ENCODE measurements around the gene AFAP1L2. TPM values are rescaled to one million over a fixed set of nuclear protein-coding genes. Genes with fewer than 3 reads are reported as not detected.
A peak's percentile ranks its signal among the peaks of the same experiment; 100 is the strongest.

Gene AFAP1L2
- total RNA-seq, 2 donors from 2014 or later = 4.5 to 7.9 TPM

DNA sequence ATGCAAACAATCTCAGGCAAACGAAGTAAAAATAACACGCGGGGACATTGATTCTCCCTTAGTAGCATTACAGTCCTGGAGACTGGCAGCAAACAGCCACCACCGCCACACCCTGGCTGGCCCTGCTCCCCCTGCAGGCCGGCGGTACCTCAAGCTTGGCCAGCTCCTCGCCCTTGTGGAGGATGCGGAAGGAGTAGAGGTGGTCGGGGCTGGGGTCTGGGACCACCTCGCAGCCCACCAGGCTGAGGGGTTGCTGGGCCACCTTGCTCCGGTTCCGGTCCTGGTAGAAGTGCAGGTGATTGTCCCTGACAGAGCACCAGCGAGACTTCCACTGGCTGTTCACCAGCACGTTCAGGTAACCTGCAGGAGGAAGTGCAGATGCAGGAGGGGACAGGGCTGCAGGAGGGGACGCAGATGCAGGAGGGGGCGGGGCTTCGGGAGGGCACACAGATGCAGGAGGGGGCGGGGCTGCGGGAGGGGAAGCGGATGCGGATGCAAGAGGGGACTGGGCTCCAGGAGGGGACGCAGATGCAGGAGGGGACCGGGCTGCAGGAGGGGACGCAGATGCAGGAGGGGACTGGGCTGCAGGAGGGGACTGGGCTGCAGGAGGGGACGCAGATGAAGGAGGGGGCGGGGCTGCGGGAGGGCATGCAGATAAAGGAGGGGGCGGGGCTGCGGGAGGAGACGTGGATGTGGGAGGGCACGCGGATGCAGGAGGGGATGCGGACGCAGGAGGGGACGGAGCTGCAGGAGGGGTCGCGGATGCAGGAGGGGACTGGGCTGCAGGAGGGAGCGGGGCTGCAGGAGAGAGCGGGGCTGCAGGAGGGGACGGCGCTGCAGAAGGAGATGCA is 99.5 kb downstream of the AFAP1L2 start:
- peak; percentile 81 for DNase-seq (ENCODE audit: low spot score)
- intact Hi-C loops (cut with DNase I) = loop anchor here (10.0 kb wide), 1 partner anchor 130 kb away; no protein-coding TSS in a partner anchor

DNA sequence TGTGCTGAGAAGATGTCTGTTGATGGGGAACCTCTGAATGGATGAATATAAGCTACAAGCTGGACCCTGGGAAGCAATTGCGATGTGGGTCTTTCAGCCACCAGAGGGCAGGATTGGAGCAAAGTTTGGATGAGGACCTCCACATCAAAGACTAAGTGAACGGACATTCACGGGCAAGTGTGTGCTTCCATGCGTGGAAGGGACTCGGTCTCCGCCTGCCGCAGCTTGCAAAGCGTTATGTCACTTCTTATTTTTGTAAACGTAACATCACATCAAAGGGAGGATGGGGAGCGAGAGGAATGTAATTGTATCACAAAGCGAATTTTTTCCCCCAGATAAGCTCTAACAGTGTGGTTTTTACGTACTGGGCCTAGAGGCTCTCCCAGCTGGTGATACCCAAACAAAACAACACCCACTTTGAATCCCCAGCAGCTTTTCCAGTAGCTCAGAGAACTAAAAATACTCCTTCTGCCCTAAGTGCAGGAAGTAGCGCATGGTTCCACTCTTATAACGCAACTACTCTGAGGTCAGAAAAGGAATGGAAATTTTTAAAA is 100.2 kb downstream of the AFAP1L2 start:
- intact Hi-C loops (cut with DNase I) = loop anchor here (10.0 kb wide), 1 partner anchor 131 kb away; no protein-coding TSS in a partner anchor
- peak; percentile 89 for DNase-seq (ENCODE audit: low spot score)

DNA sequence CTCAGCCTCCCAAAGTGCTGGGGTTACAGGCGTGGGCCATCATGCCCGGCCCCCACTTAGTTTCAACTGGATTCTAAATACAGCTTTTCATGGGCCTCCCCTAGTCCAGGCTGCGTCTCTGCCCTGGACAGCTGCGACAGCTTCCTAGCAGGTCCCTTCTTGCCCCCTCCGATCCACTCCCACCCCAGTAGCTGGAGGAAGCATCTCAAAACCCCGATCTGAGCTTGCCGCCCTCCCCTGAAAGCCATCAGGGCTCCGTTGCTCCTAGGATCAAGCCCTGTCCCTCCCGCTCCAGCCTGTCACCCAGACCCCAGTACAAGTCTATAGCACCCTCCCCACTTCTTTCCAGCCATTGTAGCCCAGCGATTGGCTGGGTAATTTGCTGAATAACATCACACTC is 100.7 kb downstream of the AFAP1L2 start:
- DNase-seq (ENCODE audit: low spot score) = peak; percentile 54
- intact Hi-C loops (cut with DNase I) = loop anchor here (10.0 kb wide), 1 partner anchor 131 kb away; no protein-coding TSS in a partner anchor

DNA sequence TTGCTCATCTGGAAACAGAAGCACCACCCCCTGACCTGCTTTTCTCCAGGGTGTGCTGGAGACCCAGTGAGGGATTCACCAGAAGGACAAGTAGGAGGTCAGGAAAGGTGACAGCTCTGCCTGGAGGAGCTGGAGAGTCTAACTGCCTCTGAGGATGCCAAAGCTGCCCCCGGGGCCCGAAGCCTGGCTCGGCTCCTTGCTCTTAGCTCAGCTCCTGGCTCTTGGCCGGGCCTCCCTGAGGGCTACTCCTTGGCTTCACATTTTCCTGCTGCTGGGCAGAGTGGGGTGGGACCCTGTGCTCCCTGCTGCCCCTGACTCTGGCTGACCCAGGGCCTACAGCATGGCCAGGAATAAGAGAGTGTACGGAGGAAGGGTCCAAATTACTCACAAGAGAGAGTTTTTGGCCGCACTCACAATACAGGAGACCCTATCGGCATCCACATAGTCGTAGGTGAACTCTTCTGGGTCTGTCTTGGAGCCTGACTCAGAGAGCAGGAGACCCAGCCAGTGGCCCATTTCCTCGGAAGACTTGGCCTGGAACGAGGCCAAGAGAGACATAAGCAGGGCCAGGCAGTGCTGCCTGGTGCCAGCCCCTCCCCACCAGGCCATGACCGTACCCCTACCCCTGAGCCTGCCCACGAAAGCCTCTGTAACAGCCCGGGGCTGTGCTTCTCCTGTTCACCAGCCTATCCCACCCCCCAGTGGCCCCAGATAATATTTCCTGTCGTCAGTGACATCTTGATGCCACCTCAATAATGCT is 102.2 kb downstream of the AFAP1L2 start:
- intact Hi-C loops (cut with DNase I) = loop anchor here (10.0 kb wide), 1 partner anchor 133 kb away; no protein-coding TSS in a partner anchor
- peak; percentile 76 for DNase-seq (ENCODE audit: low spot score)

DNA sequence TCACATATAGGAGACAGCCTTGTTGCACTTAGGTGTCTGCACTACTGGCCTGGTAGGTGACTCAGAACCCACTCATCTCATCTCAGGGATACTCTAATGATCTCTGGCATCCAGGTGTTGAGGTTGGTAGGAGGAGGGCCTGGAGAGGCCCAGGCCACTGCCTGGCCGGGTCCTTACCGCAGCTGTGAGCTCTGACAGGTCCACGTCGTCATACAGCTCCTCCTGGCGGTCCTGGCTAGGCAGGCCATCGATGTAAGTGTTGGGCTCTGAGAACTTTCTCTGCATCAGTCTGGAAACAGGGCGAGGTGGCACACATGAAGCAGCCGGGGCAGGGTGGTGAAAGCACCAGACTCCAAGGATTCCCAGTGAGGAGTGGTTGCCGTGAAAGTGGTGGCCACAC is 103.1 kb downstream of the AFAP1L2 start:
- intact Hi-C loops (cut with DNase I) = loop anchor here (10.0 kb wide), 1 partner anchor 134 kb away; no protein-coding TSS in a partner anchor
- peak; percentile 11 for DNase-seq (ENCODE audit: low spot score)

DNA sequence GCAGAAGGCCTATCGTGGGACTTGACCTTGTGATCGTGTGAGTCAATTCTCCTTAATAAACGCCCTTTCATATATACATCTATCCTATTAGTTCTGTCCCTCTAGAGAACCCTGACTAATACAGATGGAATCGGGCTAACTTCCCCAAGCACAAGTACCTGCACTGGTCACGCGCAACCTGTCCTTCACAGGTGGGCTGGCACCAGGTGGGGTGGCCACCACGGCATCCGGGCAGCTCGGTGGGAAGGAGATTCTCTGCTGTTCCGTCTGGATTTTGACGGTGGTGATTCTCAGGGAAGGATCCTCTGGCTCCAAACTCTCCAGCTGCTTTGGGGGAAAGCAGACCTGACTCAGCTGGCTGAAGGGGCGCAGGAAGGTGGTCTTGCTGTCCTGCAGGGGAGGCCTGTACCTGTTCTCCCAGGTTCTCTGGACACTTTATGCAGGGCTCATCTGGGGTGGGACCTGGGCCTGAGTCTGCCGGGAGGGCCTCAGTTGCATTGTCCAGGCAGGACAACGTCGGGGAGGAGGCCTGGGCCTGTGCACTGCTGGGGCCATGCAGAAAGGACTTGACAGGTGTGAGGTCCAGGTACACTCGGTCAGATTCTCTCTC is 104.2 kb downstream of the AFAP1L2 start:
- DNase-seq (ENCODE audit: low spot score) = peak; percentile 44
- intact Hi-C loops (cut with DNase I) = loop anchor here (10.0 kb wide), 1 partner anchor 135 kb away; no protein-coding TSS in a partner anchor

DNA sequence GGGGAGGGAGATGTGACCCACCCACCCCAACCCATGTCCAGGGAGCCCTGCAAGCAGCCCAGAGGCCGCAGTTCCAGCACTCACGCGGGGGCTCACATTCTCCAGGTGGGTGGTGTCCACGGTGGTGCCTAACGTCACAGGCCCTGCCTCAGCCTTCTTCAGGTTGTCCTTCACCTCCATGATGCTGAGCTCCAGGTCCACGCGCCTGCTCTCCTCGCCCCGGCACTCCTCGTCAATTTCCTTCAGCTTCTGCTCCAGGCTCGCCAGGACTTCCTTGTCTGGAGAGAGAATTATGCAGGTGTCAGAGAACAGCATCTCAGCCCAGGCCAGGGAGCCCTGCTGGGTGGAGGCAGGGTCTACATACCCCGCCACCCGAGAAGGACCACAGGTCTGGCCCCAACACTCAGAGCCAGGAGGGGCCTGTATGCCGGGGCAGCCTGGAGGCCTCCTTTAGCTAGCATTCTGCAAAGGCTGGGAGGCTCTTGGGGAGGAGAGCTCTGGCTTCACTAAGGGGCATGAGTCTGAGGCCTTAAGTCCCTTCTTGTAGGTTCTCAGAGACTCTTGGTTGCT is 107.1 kb downstream of the AFAP1L2 start:
- intact Hi-C loops (cut with DNase I) = no loop called here
- peak; percentile 59 for DNase-seq (ENCODE audit: low spot score)

DNA sequence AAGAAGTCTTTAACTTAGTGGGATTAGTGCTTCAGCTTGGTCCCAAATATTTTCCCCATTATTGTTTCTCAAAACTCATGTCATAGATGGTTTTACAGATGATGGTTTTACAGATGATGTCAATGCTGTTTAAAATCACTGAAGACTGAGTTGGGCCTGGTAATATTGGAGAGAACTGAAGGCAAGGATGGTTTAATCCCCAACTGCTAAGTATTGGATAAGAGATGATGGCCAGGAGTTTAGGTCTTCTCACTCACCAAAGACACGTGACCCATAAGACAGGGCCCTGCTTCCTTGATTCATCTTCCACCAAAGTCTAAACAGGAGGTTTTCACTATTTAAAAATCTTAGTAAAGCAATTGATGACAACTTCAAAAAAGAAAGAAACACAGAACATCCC is 108.9 kb downstream of the AFAP1L2 start:
- DNase-seq (ENCODE audit: low spot score) = no peak
- intact Hi-C loops (cut with DNase I) = no loop called here

DNA sequence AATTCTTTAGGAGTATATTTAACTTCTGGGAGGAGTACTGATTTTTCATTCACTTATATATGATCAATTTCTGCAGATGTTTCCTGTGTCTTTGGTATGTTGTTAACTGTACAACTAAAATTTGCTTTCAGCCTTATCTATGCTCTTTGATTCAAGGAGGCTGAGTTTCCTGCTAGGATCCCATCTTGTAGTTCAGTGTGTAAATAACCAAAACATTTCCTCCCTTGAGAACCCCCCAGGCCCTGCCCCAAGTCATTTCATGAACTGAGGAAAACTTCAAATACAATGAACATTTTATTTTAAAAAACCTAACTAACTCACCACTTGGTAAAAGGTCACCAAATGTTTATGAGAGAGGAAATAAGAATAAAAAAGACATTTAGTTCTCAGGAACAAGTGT is 109.8 kb downstream of the AFAP1L2 start:
- intact Hi-C loops (cut with DNase I) = no loop called here

DNA sequence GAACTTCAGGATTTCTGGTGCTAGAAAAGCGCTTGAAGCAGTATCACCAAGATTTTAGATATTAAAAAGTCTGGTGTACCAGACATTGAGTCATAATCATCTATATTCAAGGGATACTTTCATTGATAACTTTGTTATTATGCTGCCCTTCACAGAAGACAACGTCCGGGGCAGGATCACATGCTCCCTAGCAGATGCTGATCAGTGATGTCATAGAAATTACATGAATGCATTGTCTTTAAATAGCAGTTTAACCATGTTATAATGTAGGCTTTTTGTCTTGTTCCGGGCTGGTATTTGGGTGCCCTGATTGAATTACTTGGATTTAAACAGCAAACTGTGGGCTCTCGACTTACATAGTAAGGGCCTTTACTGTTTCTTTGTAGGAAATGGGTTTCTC is 111.2 kb downstream of the AFAP1L2 start:
- intact Hi-C loops (cut with DNase I) = no loop called here
- DNase-seq (ENCODE audit: low spot score) = no peak

More for the DNA sequence above, 109.8 kb downstream of the AFAP1L2 start:
- no peak for DNase-seq (ENCODE audit: low spot score)

DNA sequence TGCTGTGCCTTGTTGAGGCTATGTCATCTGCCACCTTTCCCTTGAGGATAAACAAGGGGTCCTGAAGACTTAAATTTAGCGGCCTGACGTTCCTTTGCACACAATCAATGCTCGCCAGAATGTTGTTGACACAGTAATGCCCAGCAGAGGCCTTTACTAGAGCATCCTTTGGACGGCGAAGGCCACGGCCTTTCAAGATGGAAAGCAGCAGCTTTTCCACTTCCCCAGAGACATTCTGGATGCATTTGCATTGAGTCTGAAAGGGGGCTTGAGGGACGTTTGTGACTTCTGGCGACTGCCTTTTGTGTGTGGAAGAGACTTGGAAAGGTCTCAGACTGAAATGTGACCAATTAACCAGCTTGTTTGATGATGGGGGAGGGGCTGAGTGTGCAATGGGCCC is 112.8 kb downstream of the AFAP1L2 start:
- peak; percentile 52 for DNase-seq (ENCODE audit: low spot score)
- intact Hi-C loops (cut with DNase I) = no loop called here

DNA sequence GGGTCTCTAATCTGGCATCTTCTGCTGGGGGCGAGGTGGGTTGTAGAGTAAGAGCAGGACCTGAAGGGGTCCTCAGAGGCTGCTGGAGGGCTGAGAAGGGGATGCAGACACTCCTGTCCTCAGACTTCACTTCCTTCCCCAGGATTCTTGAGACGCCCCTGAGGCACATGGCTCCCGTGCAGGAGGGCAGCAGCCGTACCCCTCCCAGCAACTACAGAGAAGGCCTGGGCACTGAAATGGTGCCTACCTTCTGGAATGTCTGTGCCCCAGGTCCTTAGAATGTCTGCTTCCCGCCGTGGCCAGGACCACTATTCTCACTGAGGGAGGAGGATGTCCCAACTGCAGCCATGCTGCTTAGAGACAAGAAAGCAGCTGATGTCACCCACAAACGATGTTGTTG is 113.2 kb downstream of the AFAP1L2 start:
- intact Hi-C loops (cut with DNase I) = no loop called here
- peak; percentile 9 for DNase-seq (ENCODE audit: low spot score)

DNA sequence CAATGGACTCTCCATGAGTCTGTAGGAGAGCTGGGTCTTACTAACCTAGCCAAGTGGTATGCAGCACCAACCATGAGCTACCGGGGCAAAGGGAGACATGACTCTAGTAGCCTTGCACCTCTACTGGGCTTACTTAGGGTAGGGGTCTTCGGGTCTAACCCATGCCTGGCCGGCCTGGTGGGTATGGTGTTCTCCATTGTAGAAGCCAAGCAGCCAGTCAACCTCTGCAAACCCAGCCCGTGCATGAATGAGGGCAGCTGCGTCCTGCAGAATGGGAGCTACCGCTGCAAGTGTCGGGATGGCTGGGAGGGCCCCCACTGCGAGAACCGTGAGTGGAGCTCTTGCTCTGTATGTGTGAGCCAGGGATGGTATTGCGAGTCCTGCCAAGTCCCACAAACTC is 114.3 kb downstream of the AFAP1L2 start:
- intact Hi-C loops (cut with DNase I) = no loop called here
- DNase-seq (ENCODE audit: low spot score) = peak; percentile 76

DNA sequence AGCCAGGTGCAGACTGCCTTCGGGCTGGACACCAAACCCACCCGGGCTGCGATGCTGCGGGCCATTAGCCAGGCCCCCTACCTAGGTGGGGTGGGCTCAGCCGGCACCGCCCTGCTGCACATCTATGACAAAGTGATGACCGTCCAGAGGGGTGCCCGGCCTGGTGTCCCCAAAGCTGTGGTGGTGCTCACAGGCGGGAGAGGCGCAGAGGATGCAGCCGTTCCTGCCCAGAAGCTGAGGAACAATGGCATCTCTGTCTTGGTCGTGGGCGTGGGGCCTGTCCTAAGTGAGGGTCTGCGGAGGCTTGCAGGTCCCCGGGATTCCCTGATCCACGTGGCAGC is 115.2 kb downstream of the AFAP1L2 start:
- peak; percentile 64 for DNase-seq (ENCODE audit: low spot score)
- intact Hi-C loops (cut with DNase I) = no loop called here

DNA sequence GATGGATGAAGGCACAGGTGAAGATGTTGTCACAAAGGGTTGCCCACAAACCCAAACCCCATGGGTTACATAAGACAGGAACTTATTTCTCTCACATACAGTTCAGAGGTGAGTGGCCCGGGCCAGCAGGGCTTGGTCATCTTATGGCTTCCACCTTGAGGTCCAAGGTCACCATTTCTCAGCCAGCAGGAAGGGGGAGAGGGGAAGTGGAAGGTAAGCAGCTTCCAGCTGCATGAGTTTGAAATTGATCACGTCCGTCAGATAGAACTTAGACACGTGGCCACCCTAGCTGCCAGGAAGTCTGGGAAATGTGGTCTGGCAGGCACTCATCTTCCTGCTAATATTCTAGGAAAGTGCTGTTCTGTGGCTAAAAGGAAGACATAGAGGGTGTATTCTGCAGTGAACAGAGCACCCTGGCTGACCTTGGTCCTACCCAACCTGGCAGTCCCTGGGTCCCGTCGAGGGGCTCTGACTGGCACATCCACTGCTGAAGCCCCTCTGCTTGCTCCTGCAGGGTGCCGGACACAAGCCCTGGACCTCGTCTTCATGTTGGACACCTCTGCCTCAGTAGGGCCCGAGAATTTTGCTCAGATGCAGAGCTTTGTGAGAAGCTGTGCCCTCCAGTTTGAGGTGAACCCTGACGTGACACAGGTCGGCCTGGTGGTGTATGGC is 115.7 kb downstream of the AFAP1L2 start:
- DNase-seq (ENCODE audit: low spot score) = peak; percentile 64
- intact Hi-C loops (cut with DNase I) = no loop called here

DNA sequence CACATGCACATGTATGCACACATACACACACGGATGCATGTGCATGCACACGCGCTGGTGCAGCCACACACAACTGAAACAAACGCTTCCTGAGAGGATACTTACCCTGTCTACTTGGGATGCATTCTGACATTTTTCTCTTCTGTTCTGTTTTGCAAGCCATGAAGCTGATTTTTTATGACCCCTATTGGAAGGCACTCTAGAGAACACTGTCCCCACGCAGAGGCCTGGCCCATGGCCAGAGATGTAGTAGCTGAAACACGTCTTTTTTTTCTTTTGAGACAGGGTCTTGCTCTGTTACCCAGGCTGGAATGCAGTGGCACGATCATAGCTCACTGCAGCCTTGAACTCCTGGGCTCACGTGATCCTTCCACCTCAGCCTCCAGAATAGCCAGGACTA is 117.4 kb downstream of the AFAP1L2 start:
- intact Hi-C loops (cut with DNase I) = no loop called here
- DNase-seq (ENCODE audit: low spot score) = peak; percentile 44

DNA sequence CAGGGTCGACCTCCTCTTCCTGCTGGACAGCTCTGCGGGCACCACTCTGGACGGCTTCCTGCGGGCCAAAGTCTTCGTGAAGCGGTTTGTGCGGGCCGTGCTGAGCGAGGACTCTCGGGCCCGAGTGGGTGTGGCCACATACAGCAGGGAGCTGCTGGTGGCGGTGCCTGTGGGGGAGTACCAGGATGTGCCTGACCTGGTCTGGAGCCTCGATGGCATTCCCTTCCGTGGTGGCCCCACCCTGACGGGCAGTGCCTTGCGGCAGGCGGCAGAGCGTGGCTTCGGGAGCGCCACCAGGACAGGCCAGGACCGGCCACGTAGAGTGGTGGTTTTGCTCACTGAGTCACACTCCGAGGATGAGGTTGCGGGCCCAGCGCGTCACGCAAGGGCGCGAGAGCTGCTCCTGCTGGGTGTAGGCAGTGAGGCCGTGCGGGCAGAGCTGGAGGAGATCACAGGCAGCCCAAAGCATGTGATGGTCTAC is 118.3 kb downstream of the AFAP1L2 start:
- DNase-seq (ENCODE audit: low spot score) = peak; percentile 73
- intact Hi-C loops (cut with DNase I) = no loop called here

DNA sequence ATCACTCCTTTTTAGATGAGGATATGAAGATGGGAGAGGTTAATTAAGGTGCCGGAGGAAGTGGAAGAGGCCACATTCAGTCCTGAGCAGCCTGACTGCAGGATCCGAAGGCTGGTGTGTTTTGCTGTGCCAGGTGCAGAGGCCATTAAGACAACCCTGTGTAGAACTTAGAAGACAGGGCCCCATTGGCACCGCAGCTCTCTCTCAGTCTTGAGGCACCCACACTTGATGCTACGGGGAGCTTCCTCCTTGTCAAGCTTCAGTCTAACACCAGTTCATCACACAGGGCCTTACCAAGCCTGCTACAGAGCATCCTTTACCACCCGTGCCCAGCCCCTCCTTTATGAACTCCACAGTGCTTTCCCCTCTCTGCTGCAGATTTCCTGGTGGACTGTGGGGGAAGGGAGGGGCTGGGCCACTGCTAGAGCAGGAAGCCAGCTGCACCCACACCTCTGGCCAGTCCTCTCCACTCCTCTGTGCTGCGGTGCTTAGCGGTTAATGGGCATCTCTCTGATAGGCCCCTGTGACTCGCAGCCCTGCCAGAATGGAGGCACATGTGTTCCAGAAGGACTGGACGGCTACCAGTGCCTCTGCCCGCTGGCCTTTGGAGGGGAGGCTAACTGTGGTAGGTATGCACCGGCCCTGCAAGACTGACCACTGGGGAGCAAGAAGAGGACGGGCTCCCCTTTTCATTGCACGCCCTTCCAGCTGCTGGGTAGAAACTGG is 119.8 kb downstream of the AFAP1L2 start:
- intact Hi-C loops (cut with DNase I) = no loop called here
- peak; percentile 74 for DNase-seq (ENCODE audit: low spot score)
